Mononuclear cell (primary cell): ENCODE data around the gene NCS1. TPM values are rescaled to one million over a fixed set of nuclear protein-coding genes. Genes with fewer than 3 reads are reported as not detected.

Experiments used
- H3K27me3 ChIP-seq: 2 replicates; pipeline ENCODE4 v1.6.0; 2011; ENCODE audit warnings: low read length, control low read depth; ENCODE audit not compliant: insufficient read depth
- H3K4me1 ChIP-seq: 2 replicates; pipeline ENCODE4 v1.5.1; 2011; ENCODE audit warnings: mild to moderate bottlenecking, low read length, control low read depth; ENCODE audit not compliant: insufficient read depth
- H3K4me3 ChIP-seq: 2 replicates; pipeline ENCODE4 v1.5.1; 2011; ENCODE audit warnings: mild to moderate bottlenecking, low read length, moderate library complexity
- H3K9me3 ChIP-seq: 2 replicates; pipeline ENCODE4 v1.5.1; 2011; ENCODE audit warnings: low read depth, mild to moderate bottlenecking, control low read depth, low read length
- total RNA-seq: library from RNA; depleted of rRNA; stranded (reverse); fragments of >200 nt; gene quantifications from one replicate; pipeline ENCODE4 v1.2.3, GENCODE V29; 2012

Gene NCS1
- total RNA-seq, 1 donor: 0.42 TPM

GRCh38 chr9:130192382-130192999 is 20.3 kb downstream of the NCS1 start:
- no peaks in the 10 kb centered on the region for H3K9me3 ChIP-seq
- H3K4me3 ChIP-seq: no peak overlapping the region
- no peaks in the 10 kb centered on the region for H3K27me3 ChIP-seq
- no peaks in the 10 kb centered on the region for H3K4me1 ChIP-seq

GRCh38 chr9:130193103-130193502 is 20.9 kb downstream of the NCS1 start:
- no peaks in the 10 kb centered on the region for H3K9me3 ChIP-seq
- H3K4me1 ChIP-seq: no peaks in the 10 kb centered on the region
- no peak overlapping the region for H3K4me3 ChIP-seq
- H3K27me3 ChIP-seq: no peaks in the 10 kb centered on the region

GRCh38 chr9:130193531-130194377 is 21.6 kb downstream of the NCS1 start:
- no peaks in the 10 kb centered on the region for H3K4me1 ChIP-seq
- no peaks in the 10 kb centered on the region for H3K9me3 ChIP-seq
- no peaks in the 10 kb centered on the region for H3K27me3 ChIP-seq
- no peak overlapping the region for H3K4me3 ChIP-seq

- Histone ChIP-seq H3K9me3 (no peaks in the 10 kb centered on the region), H3K27me3 (no peaks in the 10 kb centered on the region), H3K4me1 (no peaks in the 10 kb centered on the region), H3K4me3 (no peak overlapping the region)
Measured at GRCh38 chr9:130194378-130194932, 22.3 kb downstream of the NCS1 start.

- Histone ChIP-seq H3K4me3 (no peak overlapping the region), H3K4me1 (no peaks in the 10 kb centered on the region), H3K27me3 (no peaks in the 10 kb centered on the region), H3K9me3 (no peaks in the 10 kb centered on the region)
Measured at GRCh38 chr9:130195638-130196037, 23.4 kb downstream of the NCS1 start.

GRCh38 chr9:130196643-130197042 is 24.4 kb downstream of the NCS1 start:
- Histone ChIP-seq H3K4me3 (no peak overlapping the region), H3K9me3 (no peaks in the 10 kb centered on the region), H3K4me1 (no peaks in the 10 kb centered on the region), H3K27me3 (no peaks in the 10 kb centered on the region)

GRCh38 chr9:130197386-130197785 is 25.2 kb downstream of the NCS1 start:
- no peaks in the 10 kb centered on the region for H3K4me1 ChIP-seq
- H3K4me3 ChIP-seq: no peak overlapping the region
- no peaks in the 10 kb centered on the region for H3K9me3 ChIP-seq
- H3K27me3 ChIP-seq: no peaks in the 10 kb centered on the region

- Histone ChIP-seq H3K27me3 (no peaks in the 10 kb centered on the region), H3K4me1 (no peaks in the 10 kb centered on the region), H3K9me3 (no peaks in the 10 kb centered on the region), H3K4me3 (no peak overlapping the region)
Measured at GRCh38 chr9:130197888-130198287, 25.7 kb downstream of the NCS1 start.

- Histone ChIP-seq H3K27me3 (no peaks in the 10 kb centered on the region), H3K4me3 (no peak overlapping the region), H3K4me1 (no peaks in the 10 kb centered on the region), H3K9me3 (no peaks in the 10 kb centered on the region)
Measured at GRCh38 chr9:130198501-130199179, 26.4 kb downstream of the NCS1 start.

GRCh38 chr9:130199605-130200004 is 27.4 kb downstream of the NCS1 start:
- Histone ChIP-seq H3K9me3 (no peaks in the 10 kb centered on the region), H3K27me3 (no peaks in the 10 kb centered on the region), H3K4me1 (no peaks in the 10 kb centered on the region), H3K4me3 (no peak overlapping the region)

- Histone ChIP-seq H3K9me3 (no peaks in the 10 kb centered on the region), H3K27me3 (no peaks in the 10 kb centered on the region), H3K4me3 (no peak overlapping the region), H3K4me1 (no peaks in the 10 kb centered on the region)
Measured at GRCh38 chr9:130200038-130200849, 28.0 kb downstream of the NCS1 start.

- H3K4me3 ChIP-seq: no peak overlapping the region
- H3K4me1 ChIP-seq: no peaks in the 10 kb centered on the region
- no peaks in the 10 kb centered on the region for H3K9me3 ChIP-seq
- H3K27me3 ChIP-seq: no peaks in the 10 kb centered on the region
Measured at GRCh38 chr9:130201399-130201873, 29.2 kb downstream of the NCS1 start.

- no peak overlapping the region for H3K4me3 ChIP-seq
- H3K9me3 ChIP-seq: no peaks in the 10 kb centered on the region
- no peaks in the 10 kb centered on the region for H3K27me3 ChIP-seq
- no peaks in the 10 kb centered on the region for H3K4me1 ChIP-seq
Measured at GRCh38 chr9:130201974-130202373, 29.8 kb downstream of the NCS1 start.

- H3K4me1 ChIP-seq: no peaks in the 10 kb centered on the region
- no peak overlapping the region for H3K4me3 ChIP-seq
- no peaks in the 10 kb centered on the region for H3K27me3 ChIP-seq
- H3K9me3 ChIP-seq: no peaks in the 10 kb centered on the region
Measured at GRCh38 chr9:130204341-130204740, 32.1 kb downstream of the NCS1 start.
